Measurements from ENCODE around the gene ANKRD34B.

The ANKRD34B gene

DNA sequence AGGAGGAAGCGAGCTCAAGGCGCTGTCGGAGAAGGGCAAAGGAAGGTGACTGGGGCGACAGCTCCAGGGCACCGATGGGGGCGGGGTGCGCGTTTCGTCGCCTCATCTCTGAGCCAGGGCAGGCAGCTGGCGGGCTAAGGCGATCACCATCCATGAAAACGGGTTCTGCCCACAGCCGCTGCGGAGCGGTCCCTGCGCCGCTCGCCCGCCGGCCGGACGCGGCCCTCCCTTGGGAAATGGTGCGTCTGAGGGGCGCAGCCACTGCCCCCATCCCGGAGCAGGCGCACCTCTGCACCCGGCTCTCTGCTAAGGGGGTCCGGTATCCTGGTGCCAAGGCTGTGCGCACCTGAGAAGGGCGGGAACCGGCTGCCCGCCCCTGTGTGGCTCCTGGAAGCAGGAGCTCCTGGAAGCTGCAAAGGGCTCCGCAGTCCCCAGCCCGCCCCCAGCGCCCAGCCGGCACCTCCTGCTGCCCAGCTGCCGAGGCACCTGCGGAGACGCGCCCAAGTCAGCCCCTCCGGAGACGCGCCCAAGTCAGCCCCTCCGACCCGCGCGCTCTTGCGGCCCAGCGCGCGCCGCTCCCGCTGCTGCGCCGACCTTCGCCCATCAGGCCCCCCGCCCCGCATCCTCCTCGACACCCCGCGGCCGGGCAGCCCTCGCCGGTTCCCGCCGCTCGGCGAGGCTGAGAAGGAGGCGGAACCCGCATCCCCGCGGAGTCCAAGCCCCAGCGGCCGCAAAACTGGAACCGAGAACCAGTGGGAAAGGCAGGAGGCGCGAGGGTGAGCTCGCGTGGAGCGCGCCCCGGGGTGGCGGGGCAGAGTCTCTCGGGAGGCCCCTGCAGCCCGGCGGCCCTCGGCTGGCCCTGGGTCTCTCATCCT lies 757 bp downstream of the ANKRD34B start:
- no peak for DNase-seq

GRCh38 chr5:80568251-80568650 lies 1.8 kb downstream of the ANKRD34B start:
- DNase-seq: no peak

GRCh38 chr5:80566711-80567259 lies 3.3 kb downstream of the ANKRD34B start:
- no peak for DNase-seq

GRCh38 chr5:80565330-80565729 lies 4.8 kb downstream of the ANKRD34B start:
- no peak for DNase-seq

DNA sequence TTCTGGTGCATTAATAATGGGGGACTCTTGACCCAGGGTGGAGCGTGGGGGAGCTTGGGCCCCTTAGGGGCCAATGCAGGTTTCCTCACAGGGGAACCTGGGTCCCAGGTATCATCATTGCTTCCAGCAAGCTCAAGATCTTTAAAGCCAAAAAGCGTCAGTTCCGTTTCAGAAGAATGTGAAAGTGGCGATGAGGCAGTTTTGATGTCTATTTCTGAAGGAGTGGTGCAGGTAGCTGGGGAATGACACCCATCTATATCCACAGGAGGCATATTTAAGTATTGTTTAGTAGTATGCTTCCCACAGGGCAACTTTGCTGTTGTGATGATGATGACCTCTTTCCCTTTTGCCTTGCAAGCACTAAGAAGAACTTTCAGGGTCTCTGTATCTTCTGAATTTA lies 10.8 kb downstream of the ANKRD34B start:
- no peak for DNase-seq

- no peak for DNase-seq
These were observed 15.0 kb downstream of the ANKRD34B start for GRCh38 chr5:80555099-80555498.

DNA sequence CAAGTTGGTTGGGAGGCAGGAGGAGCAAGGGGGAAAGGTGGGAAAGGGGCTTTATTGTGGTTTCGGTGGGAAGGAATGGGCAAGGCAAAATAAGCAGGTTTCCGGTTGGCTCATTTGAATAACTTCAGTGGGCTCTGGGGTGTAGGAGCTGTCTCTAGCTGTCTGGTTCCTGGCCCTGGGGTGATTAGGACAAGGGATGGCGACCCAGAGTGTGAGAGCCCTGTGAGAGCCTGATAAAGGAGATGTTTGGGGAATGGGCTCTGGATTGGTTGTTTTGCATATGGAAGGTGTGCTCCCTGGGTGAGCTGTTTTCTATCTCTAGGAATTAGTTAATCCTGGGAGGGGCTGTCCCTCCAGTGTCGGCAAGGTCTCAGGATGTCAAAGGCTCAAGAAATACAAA lies 15.4 kb downstream of the ANKRD34B start:
- DNase-seq: no peak

- DNase-seq: no peak
These were observed 28.7 kb downstream of the ANKRD34B start for GRCh38 chr5:80541392-80541791.

- no peak for DNase-seq
These were observed 29.4 kb downstream of the ANKRD34B start for GRCh38 chr5:80540691-80541090.

DNA sequence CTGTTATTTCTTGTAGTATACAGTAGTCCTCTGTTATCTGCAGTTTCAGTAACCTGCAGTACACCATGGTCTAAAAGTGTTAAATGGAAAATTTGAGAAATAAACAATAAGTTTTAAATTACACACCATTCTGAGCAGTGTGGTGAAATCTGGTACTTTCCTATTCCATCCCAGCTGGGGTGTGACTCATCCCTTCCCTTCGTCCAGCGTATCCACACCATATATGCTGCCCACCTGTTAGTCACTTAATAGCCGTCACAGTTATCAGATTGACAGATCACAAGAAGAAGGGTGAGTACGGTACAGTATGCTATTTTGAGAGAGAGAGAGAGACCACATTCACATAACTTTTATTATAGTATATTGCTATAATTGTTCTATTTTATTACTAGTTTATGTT lies 53.3 kb downstream of the ANKRD34B start:
- no peak for DNase-seq

- DNase-seq: no peak
These were observed 60.7 kb downstream of the ANKRD34B start for GRCh38 chr5:80509362-80509761.

DNA sequence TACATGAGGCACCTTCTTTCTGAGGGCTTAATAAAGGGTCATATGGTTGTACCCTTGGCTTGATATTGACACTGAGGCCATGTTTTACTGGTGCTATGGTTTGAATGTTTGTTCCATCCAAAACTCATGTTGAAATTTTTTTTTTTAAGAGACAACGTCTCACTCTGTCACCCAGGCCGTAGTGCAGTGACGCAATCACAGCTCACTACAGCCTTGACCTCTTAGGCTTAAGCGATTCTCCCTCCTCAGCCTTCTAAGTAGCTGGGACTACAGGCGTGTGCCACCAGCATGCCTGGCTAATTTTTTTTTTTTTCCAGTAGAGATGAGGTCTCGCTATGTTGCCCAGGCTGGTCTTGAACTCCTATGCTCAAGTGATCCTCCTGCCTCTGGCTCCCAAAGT lies 61.2 kb downstream of the ANKRD34B start:
- no peak for DNase-seq

DNA sequence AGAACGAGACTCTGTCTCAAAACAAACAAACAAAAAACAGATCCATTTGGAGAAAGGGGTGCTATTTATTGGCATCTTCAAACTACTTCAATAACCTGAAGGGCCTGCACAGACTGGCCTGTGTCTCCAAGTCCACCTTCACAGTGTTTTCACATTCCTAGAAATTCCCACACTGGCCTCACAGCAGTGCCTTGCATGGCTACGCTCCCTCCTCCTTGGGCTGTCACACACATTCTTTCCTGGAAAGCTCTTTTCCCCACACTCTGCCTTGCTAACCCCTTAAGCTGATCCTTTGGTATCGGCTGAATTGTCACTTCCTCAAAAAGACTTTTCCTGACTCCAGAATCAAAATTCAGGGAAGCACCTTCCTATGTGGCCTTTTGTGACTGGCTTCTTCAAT lies 62.4 kb downstream of the ANKRD34B start:
- no peak for DNase-seq

Measured in stimulated activated naive CD4-positive, alpha-beta T cell (primary cell).